ENCODE results near the gene MAN1B1. TPM values are rescaled to one million over a fixed set of nuclear protein-coding genes. Genes with fewer than 3 reads are reported as not detected.

Gene MAN1B1
- polyA plus RNA-seq, 3 donors: 43.6 to 48.3 (median 47.0) TPM

Other genes with a start within 250 kb of the MAN1B1 start
- gene AJM1, start 244.5 kb upstream of the MAN1B1 start, polyA plus RNA-seq (ENCODE audit: insufficient read length in 3 of 3): under 1 TPM; 0.54 to 0.80 (median 0.64) TPM
- 10 to 100 TPM; 59.9 to 76.5 (median 65.2) TPM for gene PHPT1, start 237.6 kb upstream of the MAN1B1 start, polyA plus RNA-seq (ENCODE audit: insufficient read length in 3 of 3)
- gene MAMDC4, start 234.6 kb upstream of the MAN1B1 start, polyA plus RNA-seq (ENCODE audit: insufficient read length in 3 of 3): 1 to 10 TPM; 3.1 to 4.6 (median 4.3) TPM
- gene EDF1, start 220.7 kb upstream of the MAN1B1 start, polyA plus RNA-seq (ENCODE audit: insufficient read length in 3 of 3): 100 to 1,000 TPM; 349 to 395 (median 374) TPM
- gene TRAF2, start 200.5 kb upstream of the MAN1B1 start, polyA plus RNA-seq (ENCODE audit: insufficient read length in 3 of 3): 10 to 100 TPM; 10.1 to 14.0 (median 10.1) TPM
- gene FBXW5, start 142.2 kb upstream of the MAN1B1 start, polyA plus RNA-seq (ENCODE audit: insufficient read length in 3 of 3): 10 to 100 TPM; 32.5 to 43.5 (median 38.4) TPM
- under 1 TPM; 0.28 to 0.58 (median 0.46) TPM for gene C8G, start 141.7 kb upstream of the MAN1B1 start, polyA plus RNA-seq (ENCODE audit: insufficient read length in 3 of 3)
- gene LCN12, start 134.7 kb upstream of the MAN1B1 start, polyA plus RNA-seq (ENCODE audit: insufficient read length in 3 of 3): 10 to 100 TPM; 13.1 to 18.8 (median 15.9) TPM
- 10 to 100 TPM; 20.9 to 29.3 (median 25.4) TPM for gene PTGDS, start 109.5 kb upstream of the MAN1B1 start, polyA plus RNA-seq (ENCODE audit: insufficient read length in 3 of 3)
- gene LCNL1, start 104.0 kb upstream of the MAN1B1 start, polyA plus RNA-seq (ENCODE audit: insufficient read length in 3 of 3): under 1 TPM; 0.03 to 0.23 (median 0.12) TPM
- gene PAXX, start 94.6 kb upstream of the MAN1B1 start, polyA plus RNA-seq (ENCODE audit: insufficient read length in 3 of 3): 10 to 100 TPM; 22.3 to 27.0 (median 24.4) TPM
- gene CLIC3, start 90.4 kb upstream of the MAN1B1 start, polyA plus RNA-seq (ENCODE audit: insufficient read length in 3 of 3): under 1 TPM in 2 of 3 donors, not detected in 1; 0.36 to 0.38 TPM
- gene ABCA2, start 58.7 kb upstream of the MAN1B1 start, polyA plus RNA-seq (ENCODE audit: insufficient read length in 3 of 3): 10 to 100 TPM; 42.0 to 49.0 (median 46.3) TPM
- gene FUT7, start 54.9 kb upstream of the MAN1B1 start, polyA plus RNA-seq (ENCODE audit: insufficient read length in 3 of 3): under 1 TPM in 1 of 3 donors, not detected in 2; 0.06 TPM
- 10 to 100 TPM; 16.3 to 20.1 (median 18.7) TPM for gene NPDC1, start 40.8 kb upstream of the MAN1B1 start, polyA plus RNA-seq (ENCODE audit: insufficient read length in 3 of 3)
- gene ENTPD2, start 32.9 kb upstream of the MAN1B1 start, polyA plus RNA-seq (ENCODE audit: insufficient read length in 3 of 3): 1 to 10 TPM; 2.9 to 3.9 (median 3.3) TPM
- 1 to 10 TPM; 5.4 to 6.2 (median 5.9) TPM for gene SAPCD2, start 16.4 kb upstream of the MAN1B1 start, polyA plus RNA-seq (ENCODE audit: insufficient read length in 3 of 3)
- 1 to 10 TPM; 3.5 to 5.4 (median 3.8) TPM for gene UAP1L1, start 9.5 kb upstream of the MAN1B1 start, polyA plus RNA-seq (ENCODE audit: insufficient read length in 3 of 3)
- gene DPP7, start 27.7 kb downstream of the MAN1B1 start, polyA plus RNA-seq (ENCODE audit: insufficient read length in 3 of 3): 10 to 100 TPM; 11.8 to 19.8 (median 11.9) TPM
- gene GRIN1, start 52.2 kb downstream of the MAN1B1 start, polyA plus RNA-seq (ENCODE audit: insufficient read length in 3 of 3): not detected
- gene LRRC26, start 83.1 kb downstream of the MAN1B1 start, polyA plus RNA-seq (ENCODE audit: insufficient read length in 3 of 3): not detected
- not detected for gene TMEM210, start 85.1 kb downstream of the MAN1B1 start, polyA plus RNA-seq (ENCODE audit: insufficient read length in 3 of 3)
- gene ANAPC2, start 101.6 kb downstream of the MAN1B1 start, polyA plus RNA-seq (ENCODE audit: insufficient read length in 3 of 3): 10 to 100 TPM; 29.1 to 34.5 (median 31.9) TPM
- gene SSNA1, start 101.7 kb downstream of the MAN1B1 start, polyA plus RNA-seq (ENCODE audit: insufficient read length in 3 of 3): 10 to 100 TPM; 41.4 to 52.2 (median 43.2) TPM
- 10 to 100 TPM; 12.8 to 15.5 (median 13.2) TPM for gene TPRN, start 113.8 kb downstream of the MAN1B1 start, polyA plus RNA-seq (ENCODE audit: insufficient read length in 3 of 3)
- gene TMEM203, start 118.7 kb downstream of the MAN1B1 start, polyA plus RNA-seq (ENCODE audit: insufficient read length in 3 of 3): 10 to 100 TPM; 39.7 to 44.3 (median 42.6) TPM
- gene NDOR1, start 118.7 kb downstream of the MAN1B1 start, polyA plus RNA-seq (ENCODE audit: insufficient read length in 3 of 3): 1 to 10 TPM; 7.6 to 8.2 (median 8.2) TPM
- gene RNF208, start 135.3 kb downstream of the MAN1B1 start, polyA plus RNA-seq (ENCODE audit: insufficient read length in 3 of 3): 1 to 10 TPM; 5.1 to 7.2 (median 5.2) TPM
- 1 to 10 TPM; 3.1 to 6.6 (median 5.6) TPM for gene CYSRT1, start 138.2 kb downstream of the MAN1B1 start, polyA plus RNA-seq (ENCODE audit: insufficient read length in 3 of 3)
- 1 to 10 TPM; 3.0 to 8.0 (median 4.6) TPM for gene RNF224, start 140.5 kb downstream of the MAN1B1 start, polyA plus RNA-seq (ENCODE audit: insufficient read length in 3 of 3)
- 1 to 10 TPM; 2.8 to 6.0 (median 5.2) TPM for gene SLC34A3, start 143.9 kb downstream of the MAN1B1 start, polyA plus RNA-seq (ENCODE audit: insufficient read length in 3 of 3)
- 100 to 1,000 TPM; 332 to 418 (median 352) TPM for gene TUBB4B, start 154.3 kb downstream of the MAN1B1 start, polyA plus RNA-seq (ENCODE audit: insufficient read length in 3 of 3)
- 1 to 10 TPM in 2 of 3 donors, under 1 TPM in 1; 0.75 to 1.6 (median 1.1) TPM for gene STPG3, start 164.3 kb downstream of the MAN1B1 start, polyA plus RNA-seq (ENCODE audit: insufficient read length in 3 of 3)
- 10 to 100 TPM; 45.5 to 54.0 (median 51.3) TPM for gene NELFB, start 168.3 kb downstream of the MAN1B1 start, polyA plus RNA-seq (ENCODE audit: insufficient read length in 3 of 3)
- gene TOR4A, start 190.7 kb downstream of the MAN1B1 start, polyA plus RNA-seq (ENCODE audit: insufficient read length in 3 of 3): 1 to 10 TPM; 3.7 to 4.3 (median 4.2) TPM
- gene NRARP, start 215.3 kb downstream of the MAN1B1 start, polyA plus RNA-seq (ENCODE audit: insufficient read length in 3 of 3): 1 to 10 TPM; 5.3 to 7.5 (median 6.4) TPM